Mesenchymal stem cell (in vitro differentiated cells and primary cell): ENCODE measurements around the gene DCAF8.

Experiments
- DNase-seq: peaks from one replicate; pipeline ENCODE4 v3.0.0-alpha.2; 2013
- H2AFZ ChIP-seq: one replicate; pipeline ENCODE4 v1.6.1; 2013; ENCODE audit warnings: low read depth, mild to moderate bottlenecking, control low read depth, inconsistent platforms, low read length, moderate library complexity
- H2AK5ac ChIP-seq: 2 replicates; pipeline ENCODE4 v1.6.1; 2013; ENCODE audit warnings: low read length, moderate library complexity, mild to moderate bottlenecking, inconsistent platforms; ENCODE audit not compliant: severe bottlenecking
- H2BK120ac ChIP-seq: one replicate; pipeline ENCODE4 v1.6.1; 2013; ENCODE audit warnings: low read depth, mild to moderate bottlenecking, inconsistent platforms, low read length, moderate library complexity
- H2BK12ac ChIP-seq, 2 experiments: one replicate each; pipeline ENCODE4 v1.6.1; 2013; ENCODE audit warnings: inconsistent platforms in 2 of 2, low read length in 2 of 2, mild to moderate bottlenecking in 2 of 2, moderate library complexity in 2 of 2, control low read depth in 1 of 2
- H2BK15ac ChIP-seq: one replicate; pipeline ENCODE4 v1.6.1; 2013; ENCODE audit warnings: mild to moderate bottlenecking, low read depth, inconsistent platforms; ENCODE audit not compliant: poor library complexity, severe bottlenecking
- H2BK5ac ChIP-seq: 2 replicates; pipeline ENCODE4 v1.6.1; 2013; ENCODE audit warnings: low read depth, mild to moderate bottlenecking, low read length, control low read depth, inconsistent platforms; ENCODE audit not compliant: poor library complexity, severe bottlenecking
- H3K14ac ChIP-seq, 2 experiments: one replicate each; pipeline ENCODE4 v1.6.1; 2013; ENCODE audit warnings: inconsistent platforms in 2 of 2, low read length in 2 of 2, control low read depth in 1 of 2, mild to moderate bottlenecking in 1 of 2, moderate library complexity in 1 of 2
- H3K18ac ChIP-seq, 2 experiments: one replicate each; pipeline ENCODE4 v1.6.1; 2013; ENCODE audit warnings: inconsistent platforms in 2 of 2, low read length in 2 of 2, control low read depth in 1 of 2, low read depth in 1 of 2, mild to moderate bottlenecking in 1 of 2
- H3K23ac ChIP-seq, 2 experiments: one replicate each; pipeline ENCODE4 v1.6.1; 2013; ENCODE audit warnings: inconsistent platforms in 2 of 2, low read length in 2 of 2, mild to moderate bottlenecking in 2 of 2, moderate library complexity in 2 of 2, control low read depth in 1 of 2
- H3K27ac ChIP-seq: 2 replicates; pipeline ENCODE4 v1.5.1; 2013; ENCODE audit warnings: mild to moderate bottlenecking, moderate library complexity, low read length, control low read depth, inconsistent platforms; ENCODE audit not compliant: poor library complexity, severe bottlenecking
- H3K27me3 ChIP-seq, 2 experiments: 2 replicates each; pipeline versions ENCODE4 v1.6.1 to v1.7.0; 2013; ENCODE audit warnings: low read length in 2 of 2, mild to moderate bottlenecking in 2 of 2, moderate library complexity in 2 of 2, control low read depth in 1 of 2, inconsistent platforms in 1 of 2; ENCODE audit not compliant: control insufficient read depth in 1 of 2, insufficient read depth in 1 of 2
- H3K36me3 ChIP-seq, 2 experiments: 2 replicates each; pipeline versions ENCODE4 v1.6.1 to v1.7.0; 2013; ENCODE audit warnings: low read length in 2 of 2, control low read depth in 1 of 2, inconsistent platforms in 1 of 2, low read depth in 1 of 2, mild to moderate bottlenecking in 1 of 2; ENCODE audit not compliant: insufficient read depth in 2 of 2, control insufficient read depth in 1 of 2
- H3K4ac ChIP-seq, 2 experiments: one replicate each; pipeline ENCODE4 v1.6.1; 2013; ENCODE audit warnings: inconsistent platforms in 2 of 2, low read length in 2 of 2, mild to moderate bottlenecking in 2 of 2, moderate library complexity in 2 of 2, control low read depth in 1 of 2, low read depth in 1 of 2
- H3K4me1 ChIP-seq: 2 replicates; pipeline ENCODE4 v1.6.1; 2013; ENCODE audit warnings: low read depth, low read length, control low read depth; ENCODE audit not compliant: control insufficient read depth, insufficient read depth
- H3K4me2 ChIP-seq: 2 replicates; pipeline ENCODE4 v1.6.1; 2013; ENCODE audit warnings: low read length, mild to moderate bottlenecking, inconsistent platforms; ENCODE audit not compliant: poor library complexity, severe bottlenecking
- H3K4me3 ChIP-seq, 2 experiments: 2 replicates each; pipeline versions ENCODE4 v1.5.1 to v1.7.0; 2013; ENCODE audit warnings: low read length in 2 of 2, mild to moderate bottlenecking in 2 of 2, control low read depth in 1 of 2, low read depth in 1 of 2; ENCODE audit not compliant: insufficient read depth in 1 of 2
- H3K79me1 ChIP-seq: replicated peaks from 2 replicates; pipeline ENCODE4 v1.6.1; 2013; ENCODE audit warnings: mild to moderate bottlenecking, control low read depth, low read length, inconsistent platforms; ENCODE audit not compliant: poor library complexity, severe bottlenecking
- H3K9ac ChIP-seq: 2 replicates; pipeline ENCODE4 v1.7.0; 2013; ENCODE audit warnings: mild to moderate bottlenecking, low read length, moderate library complexity
- H3K9me3 ChIP-seq: 2 replicates; pipeline ENCODE4 v1.7.0; 2013; ENCODE audit warnings: mild to moderate bottlenecking, low read length; ENCODE audit not compliant: control insufficient read depth
- H4K8ac ChIP-seq: one replicate; pipeline ENCODE4 v1.6.1; 2013; ENCODE audit warnings: inconsistent platforms, mild to moderate bottlenecking, low read length, moderate library complexity
- H4K91ac ChIP-seq: one replicate; pipeline ENCODE4 v1.6.1; 2013; ENCODE audit warnings: mild to moderate bottlenecking, low read length, inconsistent platforms
- WGBS: methylation state at CpG from one replicate; pipeline ENCODE4 v1.1.7; 2013; ENCODE audit warnings: mixed read lengths; 5-methylcytosine and 5-hydroxymethylcytosine counted together

DCAF8 gene

GRCh38 chr1:160209321-160210046 is 52.9 kb downstream of the DCAF8 start:
- Histone ChIP-seq H3K18ac (no peak overlapping the region), H2BK120ac (no peak overlapping the region), H4K91ac (no peak overlapping the region), H3K4me1 (peaks cover 35% of the 10 kb centered on the region), H3K27ac (no peak overlapping the region), H2AK5ac (no peak overlapping the region), H2BK12ac (no peak overlapping the region), H3K4me2 (no peak overlapping the region), H3K9ac (peak overlapping the region; percentile 95), H3K27me3 (no peaks in the 10 kb centered on the region), H3K36me3 (peaks cover 62 to 78% of the 10 kb centered on the region in 2 experiments), H4K8ac (no peak overlapping the region), H3K23ac (no peak overlapping the region), H3K79me1 (peaks cover 26% of the 10 kb centered on the region), H3K9me3 (no peaks in the 10 kb centered on the region), H3K4ac (no peak overlapping the region), H2BK5ac (no peak overlapping the region), H2AFZ (no peak overlapping the region), H2BK15ac (no peak overlapping the region), H3K4me3 (peak overlapping the region in 1 of 2 experiments; percentile 19), H3K14ac (peak overlapping the region in 1 of 2 experiments; percentile 35)
- DNase-seq, result no peak
- WGBS, result 80% methylated on average over 7 of the region's 7 CpGs

- Histone ChIP-seq H3K18ac (peak overlapping the region in 1 of 2 experiments; percentile 14), H3K36me3 (peaks cover 54 to 70% of the 10 kb centered on the region in 2 experiments), H3K9me3 (no peaks in the 10 kb centered on the region), H2BK120ac (no peak overlapping the region), H2AFZ (no peak overlapping the region), H2BK5ac (no peak overlapping the region), H2BK12ac (no peak overlapping the region), H4K8ac (no peak overlapping the region), H3K9ac (peak overlapping the region; percentile 95), H2BK15ac (no peak overlapping the region), H3K79me1 (peaks cover 22% of the 10 kb centered on the region), H3K4me2 (no peak overlapping the region), H2AK5ac (no peak overlapping the region), H3K4me1 (peaks cover 36% of the 10 kb centered on the region), H3K4me3 (peak overlapping the region in 1 of 2 experiments; percentile 28), H3K23ac (no peak overlapping the region), H3K14ac (peak overlapping the region in 1 of 2 experiments; percentile 58), H3K27me3 (no peaks in the 10 kb centered on the region), H4K91ac (no peak overlapping the region), H3K27ac (no peak overlapping the region), H3K4ac (peak overlapping the region in 1 of 2 experiments; percentile 15)
- 86% methylated on average over 6 of the region's 6 CpGs for WGBS
- peak; percentile 32 for DNase-seq
Measured at GRCh38 chr1:160208557-160209320, 53.6 kb downstream of the DCAF8 start.

- Histone ChIP-seq H3K27ac (no peak overlapping the region), H2AFZ (no peak overlapping the region), H3K79me1 (peaks cover 18% of the 10 kb centered on the region), H4K91ac (no peak overlapping the region), H3K14ac (no peak overlapping the region), H2BK5ac (no peak overlapping the region), H3K27me3 (no peaks in the 10 kb centered on the region), H3K18ac (no peak overlapping the region), H2BK120ac (no peak overlapping the region), H3K4me1 (peaks cover 36% of the 10 kb centered on the region), H3K23ac (no peak overlapping the region), H3K9me3 (no peaks in the 10 kb centered on the region), H3K4ac (no peak overlapping the region), H3K9ac (peak overlapping the region; percentile 95), H2BK12ac (no peak overlapping the region), H2AK5ac (peak overlapping the region; percentile 11), H3K36me3 (peaks cover 47 to 63% of the 10 kb centered on the region in 2 experiments), H3K4me3 (peak overlapping the region in 1 of 2 experiments; percentile 28), H4K8ac (no peak overlapping the region), H3K4me2 (no peak overlapping the region), H2BK15ac (no peak overlapping the region)
- no peak for DNase-seq
- 67% methylated on average over 9 of the region's 9 CpGs for WGBS
Measured at GRCh38 chr1:160207771-160208556, 54.4 kb downstream of the DCAF8 start.
